NCI-H1694 treated with DMSO at 0.1 percent for 48 hours (cell line): Measurements from ENCODE around the gene C19orf85.

Experiments
- DNase-seq: peaks from one replicate; lab custom pipeline; 2025; lab: John Stamatoyannopoulos, UW

The C19orf85 gene

DNA sequence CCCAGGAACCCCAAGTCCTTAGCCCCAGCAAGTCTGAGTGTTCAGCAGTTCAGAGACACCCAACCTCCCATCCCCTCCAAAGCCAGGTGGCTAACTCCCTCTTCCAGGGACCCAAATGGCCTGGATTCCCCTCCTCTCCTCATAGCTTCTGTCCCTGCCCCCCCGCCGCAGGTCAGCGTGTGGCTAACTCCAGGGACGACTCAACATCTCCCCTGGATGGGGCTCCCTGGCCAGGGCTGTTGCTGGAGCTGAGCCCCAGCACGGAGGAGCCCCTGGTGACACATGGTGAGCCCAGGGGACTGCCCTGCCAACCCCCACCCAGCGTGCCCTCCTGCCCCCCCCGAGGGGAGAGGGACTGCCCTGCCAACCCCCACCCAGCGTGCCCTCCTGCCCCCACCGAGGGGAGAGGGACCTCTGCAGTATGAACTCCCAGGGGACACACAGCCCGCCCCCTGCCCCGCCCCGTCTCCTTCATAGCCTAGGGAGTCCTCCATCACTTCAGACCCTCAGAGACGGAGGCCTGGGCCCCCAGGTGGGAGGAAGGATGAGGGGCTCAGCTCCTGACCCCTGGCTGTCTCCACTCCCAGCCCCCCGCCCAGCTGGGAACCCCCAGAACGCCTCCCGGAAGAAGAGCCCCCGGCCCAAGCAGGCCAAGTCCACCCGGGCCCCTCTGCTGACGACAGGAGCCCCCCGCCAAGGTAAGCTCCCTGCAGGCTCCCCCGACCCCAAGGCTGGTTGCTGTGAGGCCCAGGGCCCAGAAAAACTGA is 25.3 kb upstream of the C19orf85 start:
- DNase-seq, result no peak

DNA sequence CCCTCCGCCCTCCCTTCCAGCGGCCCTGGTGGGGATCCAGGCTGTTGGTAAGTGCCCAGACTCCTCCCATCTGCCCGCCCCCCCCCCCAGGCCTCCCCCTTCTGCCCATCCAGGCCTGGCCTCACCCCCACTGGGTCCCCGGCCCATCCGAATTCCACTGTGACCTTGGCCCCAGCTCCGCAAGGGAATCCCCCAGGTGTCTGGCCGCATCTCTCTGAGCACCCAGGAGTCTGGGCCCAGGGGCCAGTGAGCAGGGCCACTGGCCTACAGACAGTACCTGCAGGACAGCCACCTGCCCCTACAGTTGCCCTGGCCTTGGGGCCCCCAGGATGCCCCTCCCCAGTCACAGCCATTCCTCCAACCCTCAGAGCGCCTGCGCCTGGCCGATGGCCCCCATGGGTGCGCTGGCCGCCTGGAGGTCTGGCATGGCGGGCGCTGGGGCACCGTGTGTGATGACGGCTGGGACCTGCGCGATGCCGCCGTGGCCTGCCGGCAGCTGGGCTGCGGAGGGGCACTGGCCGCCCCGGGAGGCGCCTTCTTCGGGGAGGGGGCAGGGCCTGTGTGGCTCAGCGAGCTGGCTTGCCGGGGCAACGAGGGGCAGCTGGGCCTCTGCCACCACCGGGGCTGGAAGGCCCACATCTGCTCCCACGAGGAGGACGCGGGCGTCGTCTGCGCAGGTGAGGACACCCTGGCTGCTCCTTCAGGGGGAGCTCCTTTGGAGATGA is 24.6 kb upstream of the C19orf85 start:
- DNase-seq, result no peak

DNA sequence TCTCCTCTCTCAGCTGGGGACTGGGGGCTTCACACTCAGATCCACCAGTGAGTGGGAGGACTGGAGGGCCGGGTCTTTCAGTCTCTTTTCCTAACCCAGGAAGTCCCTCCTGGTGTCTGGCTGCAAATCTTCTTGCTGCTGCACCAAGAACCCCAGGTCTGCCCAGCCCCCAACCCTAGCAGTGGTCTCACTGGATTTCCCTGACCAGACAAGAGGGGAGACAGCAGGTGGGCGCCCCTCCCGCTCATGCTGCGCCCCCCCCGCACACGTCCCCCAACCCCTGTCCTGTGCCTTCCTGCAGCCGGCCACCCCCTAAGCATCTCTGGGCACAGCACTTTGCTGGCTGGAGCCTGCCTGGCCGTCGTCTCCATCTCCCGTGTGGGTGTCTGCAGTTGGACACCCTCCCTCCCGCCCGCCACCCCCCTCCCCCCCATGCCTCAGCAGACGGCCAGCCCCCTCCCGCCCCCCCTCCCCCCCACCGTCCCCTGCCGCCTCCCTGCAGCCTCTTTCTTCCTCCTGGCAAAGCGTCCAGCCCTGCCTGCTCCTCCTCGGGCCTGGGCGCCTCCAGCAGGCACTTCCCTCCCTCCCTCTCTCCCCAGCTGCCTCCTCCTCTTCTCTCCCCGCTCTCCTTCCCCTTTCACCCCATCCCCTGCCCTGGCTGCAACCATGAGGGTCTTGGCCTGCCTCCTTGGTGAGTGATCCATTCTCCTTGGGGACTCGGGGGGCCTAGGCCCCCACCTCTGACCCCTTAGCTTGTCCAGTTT is 23.6 kb upstream of the C19orf85 start, which contains the start of gene SSC5D:
TSS of gene SSC5D (plus strand) at position 513 of the 764 bp plus-strand sequence. CDS start at position 667, 154 bp downstream.
- no peak for DNase-seq

DNA sequence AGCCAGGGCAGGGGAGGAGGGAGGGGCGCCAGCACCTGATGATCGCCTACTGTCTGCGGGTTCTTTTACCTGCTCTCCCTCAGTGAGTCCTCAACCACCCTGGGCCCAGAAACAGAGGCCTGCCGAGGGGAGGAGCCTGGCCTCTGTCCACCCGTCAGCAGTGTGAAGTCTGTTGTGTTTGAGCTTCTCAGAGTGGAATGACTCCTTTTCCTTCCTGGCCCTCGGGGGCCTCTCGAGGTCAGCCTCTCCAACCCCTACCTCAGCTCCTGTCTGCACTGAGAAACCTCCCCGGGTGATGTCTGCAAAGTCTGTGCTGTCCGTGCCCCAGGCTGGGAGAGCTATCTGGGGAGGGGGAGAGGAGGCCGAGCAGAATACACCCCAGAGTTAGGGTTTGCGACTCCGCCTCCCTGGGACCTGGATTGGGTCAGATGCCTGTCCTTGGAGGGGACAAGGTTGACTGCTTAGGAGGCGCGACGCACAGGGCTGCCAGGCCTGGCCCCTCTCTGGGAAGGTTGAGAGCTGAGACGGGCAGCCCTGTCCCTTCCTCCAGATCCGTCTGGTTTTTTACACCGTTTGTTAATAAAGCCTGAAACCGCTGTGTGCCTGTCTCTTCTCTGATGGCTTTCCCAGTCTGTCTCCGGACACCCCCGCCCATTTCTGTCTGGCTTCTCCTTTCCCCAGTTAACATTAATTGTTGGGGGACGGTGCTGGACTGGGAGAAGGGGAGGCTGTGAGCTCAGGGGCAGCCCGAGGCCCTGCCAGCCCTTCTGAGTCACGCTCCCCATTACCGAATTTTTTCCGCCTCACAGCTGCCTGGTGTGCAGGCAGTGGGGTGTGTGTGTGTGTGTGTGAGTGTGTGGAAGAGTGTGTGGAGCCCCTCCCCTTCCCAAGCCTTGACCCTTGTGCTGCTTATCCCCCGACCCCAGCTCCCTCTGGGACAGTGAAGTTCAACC is 22.7 kb upstream of the C19orf85 start:
- no peak for DNase-seq

DNA sequence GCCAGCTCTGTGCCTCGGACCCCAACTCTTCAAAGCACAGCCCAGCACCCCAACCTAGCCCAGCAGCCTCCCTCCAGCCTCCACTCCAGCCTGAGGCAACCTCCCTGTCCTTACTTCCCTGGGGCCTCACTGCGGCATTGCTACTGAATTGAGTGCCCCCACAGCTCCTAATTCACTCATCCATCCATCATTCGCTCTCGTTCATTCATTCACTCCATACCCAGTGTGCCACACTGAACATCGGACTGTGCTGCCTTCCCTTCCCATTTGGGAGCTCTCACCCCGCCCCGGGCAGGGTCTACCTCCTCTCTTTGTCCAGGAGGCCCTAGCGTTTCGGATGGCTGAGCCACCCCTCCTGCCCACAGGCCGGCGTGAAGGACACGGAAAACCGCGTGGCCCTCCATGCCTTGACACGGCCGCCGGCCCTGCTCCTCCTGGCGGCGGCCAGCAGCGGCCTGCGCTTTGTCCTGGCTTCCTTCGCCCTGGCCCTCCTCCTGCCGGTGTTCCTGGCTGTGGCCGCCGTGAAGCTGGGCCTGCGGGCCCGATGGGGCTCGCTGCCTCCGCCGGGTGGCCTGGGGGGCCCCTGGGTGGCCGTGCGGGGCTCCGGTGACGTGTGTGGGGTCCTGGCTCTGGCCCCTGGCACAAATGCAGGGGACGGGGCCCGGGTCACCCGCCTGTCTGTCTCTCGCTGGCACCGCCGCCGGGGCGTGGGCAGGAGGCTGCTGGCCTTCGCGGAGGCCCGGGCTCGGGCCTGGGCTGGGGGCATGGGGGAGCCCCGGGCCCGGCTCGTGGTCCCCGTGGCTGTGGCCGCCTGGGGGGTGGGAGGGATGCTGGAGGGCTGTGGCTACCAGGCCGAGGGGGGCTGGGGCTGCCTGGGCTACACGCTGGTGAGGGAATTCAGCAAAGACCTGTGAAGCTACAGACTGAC is 21.8 kb upstream of the C19orf85 start:
- no peak for DNase-seq

DNA sequence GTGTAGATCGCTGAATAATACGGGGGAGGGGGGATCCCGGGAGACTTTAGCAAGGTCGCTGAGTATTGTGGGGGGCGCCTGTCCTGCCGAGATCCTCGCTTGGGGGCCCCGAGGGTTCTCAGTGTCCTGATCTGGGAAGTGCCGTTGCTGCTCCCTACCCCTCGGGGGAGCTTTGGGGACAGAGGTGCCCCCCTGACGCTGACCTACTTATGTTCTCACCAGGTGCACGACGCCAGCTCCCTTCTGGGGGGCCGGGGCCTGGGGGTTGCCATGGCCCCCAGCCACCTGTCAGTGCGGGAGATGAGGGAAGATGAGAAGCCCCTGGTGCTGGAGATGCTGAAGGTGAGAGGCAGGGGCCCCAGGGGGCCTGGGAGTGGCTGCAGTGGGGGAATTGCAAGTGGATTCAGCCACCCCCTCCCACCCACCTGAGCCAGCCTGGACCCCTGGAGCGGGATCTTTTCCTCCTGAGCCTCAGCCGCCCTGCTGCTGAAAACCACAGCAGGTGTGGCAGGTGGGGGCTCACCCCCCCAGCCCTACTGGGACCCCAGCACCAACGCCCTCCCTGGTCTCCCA is 21.0 kb upstream of the C19orf85 start:
- no peak for DNase-seq

DNA sequence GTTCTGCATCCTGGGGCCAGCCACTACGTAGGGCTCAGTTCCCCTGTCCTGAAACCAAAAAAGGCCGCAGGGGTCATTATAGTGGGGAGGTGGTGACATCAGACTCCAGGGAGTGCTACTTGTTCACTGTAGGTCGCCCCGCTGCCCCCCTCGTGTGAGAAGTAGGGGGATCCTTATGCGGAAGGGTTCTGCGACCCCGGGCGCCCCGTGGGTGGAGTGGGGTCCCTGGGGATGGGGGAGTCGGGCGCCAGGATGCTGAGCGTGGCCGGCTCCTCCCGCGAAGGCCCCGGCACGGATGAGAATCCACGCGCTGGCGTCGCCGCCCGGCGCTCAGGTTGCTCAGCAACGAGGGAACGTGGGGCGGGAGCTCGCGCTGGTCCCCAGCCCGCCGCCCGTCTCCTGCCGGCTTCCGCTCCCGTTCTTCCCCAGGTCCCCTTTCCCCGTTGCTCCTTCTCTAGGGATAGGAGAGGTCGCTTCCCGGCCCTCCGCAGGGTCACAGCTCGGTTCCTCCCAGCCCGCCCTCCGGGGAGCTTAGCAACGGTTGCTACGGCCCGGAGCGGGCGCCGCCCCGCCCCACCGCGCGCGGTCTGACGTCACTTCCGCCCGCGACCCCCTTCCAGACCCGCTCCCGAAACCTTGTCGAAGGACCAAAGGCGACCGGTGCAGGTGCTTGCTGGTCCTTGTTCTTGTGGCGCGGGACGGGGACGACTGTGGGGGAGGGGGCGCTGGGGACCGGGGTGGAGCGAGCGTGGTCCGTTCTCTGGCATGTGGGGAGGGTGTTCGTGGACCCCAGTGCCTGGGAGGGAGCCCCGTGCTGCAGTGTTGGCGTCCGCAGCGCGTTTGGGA is 20.3 kb upstream of the C19orf85 start, which contains the start of gene NAT14:
TSS of gene NAT14 (plus strand) at position 596 of the 846 bp plus-strand sequence. CDS start 521 bp downstream, outside the sequence.
- peak; percentile 43 for DNase-seq

DNA sequence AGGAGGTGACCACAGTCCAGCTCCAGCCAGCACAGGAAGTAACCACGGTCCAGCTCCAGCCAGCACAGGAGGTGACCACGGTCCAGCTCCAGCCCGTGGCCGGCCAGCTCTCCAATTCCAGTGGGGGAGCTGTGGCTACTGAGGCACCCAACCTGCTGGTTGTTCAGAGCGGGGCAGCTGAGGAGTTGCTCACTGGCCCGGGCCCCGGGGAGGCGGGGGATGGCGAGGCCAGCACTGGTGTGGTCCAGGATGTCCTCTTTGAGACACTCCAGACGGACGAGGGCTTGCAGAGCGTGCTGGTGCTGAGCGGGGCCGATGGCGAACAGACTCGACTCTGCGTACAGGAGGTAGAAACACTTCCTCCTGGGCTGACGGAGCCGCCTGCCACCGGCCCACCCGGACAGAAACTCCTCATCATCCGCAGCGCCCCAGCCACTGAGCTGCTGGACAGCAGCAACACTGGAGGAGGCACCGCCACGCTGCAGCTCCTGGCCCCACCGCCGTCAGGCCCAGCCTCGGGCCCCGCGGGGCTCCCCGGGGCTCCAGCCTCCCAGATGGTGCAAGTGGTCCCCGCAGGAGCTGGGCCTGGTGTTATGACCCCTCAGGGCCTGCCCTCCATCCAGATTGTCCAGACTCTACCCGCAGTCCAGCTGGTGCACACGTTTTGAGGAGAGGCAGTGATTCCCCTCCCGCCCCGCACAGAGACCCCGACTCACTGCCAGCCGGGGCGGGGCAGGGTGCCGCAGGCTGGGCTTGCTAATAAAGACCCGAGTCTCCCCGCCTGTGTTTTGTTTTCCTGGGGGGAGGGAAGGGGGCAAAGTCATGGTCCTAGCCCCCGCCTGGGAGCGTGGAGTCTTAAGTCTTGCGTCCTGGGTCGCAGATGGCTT is 19.4 kb upstream of the C19orf85 start:
- DNase-seq, result no peak

DNA sequence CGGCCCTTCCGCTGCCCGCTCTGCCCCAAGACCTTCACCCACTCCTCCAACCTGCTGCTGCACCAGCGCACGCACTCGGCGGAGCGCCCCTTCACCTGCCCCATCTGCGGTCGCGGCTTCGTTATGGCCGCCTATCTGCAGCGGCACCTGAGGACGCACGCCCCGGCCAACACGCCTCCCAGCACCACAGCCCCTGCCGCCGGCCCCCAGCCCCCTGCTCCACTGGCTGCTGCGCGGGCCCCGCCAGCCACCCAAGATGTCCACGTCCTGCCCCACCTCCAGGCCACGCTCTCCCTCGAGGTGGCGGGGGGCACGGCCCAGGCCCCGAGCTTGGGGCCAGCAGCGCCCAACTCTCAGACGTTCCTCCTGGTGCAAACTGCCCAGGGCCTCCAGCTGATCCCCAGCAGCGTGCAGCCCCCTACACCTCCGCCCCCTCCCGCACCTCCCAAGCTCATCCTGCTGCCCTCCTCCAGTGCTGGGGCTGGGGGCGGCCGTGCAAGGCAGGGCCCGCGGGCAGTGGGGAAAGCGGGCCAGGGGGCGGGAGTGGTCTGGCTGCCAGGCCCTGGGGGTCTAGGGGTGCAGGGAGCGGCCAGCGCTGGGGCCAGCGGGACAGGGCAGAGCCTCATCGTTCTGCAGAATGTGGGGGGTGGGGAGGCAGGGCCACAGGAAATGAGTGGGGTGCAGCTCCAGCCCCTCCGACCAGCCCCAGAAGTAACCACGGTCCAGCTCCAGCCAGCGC is 18.6 kb upstream of the C19orf85 start:
- DNase-seq, result no peak

DNA sequence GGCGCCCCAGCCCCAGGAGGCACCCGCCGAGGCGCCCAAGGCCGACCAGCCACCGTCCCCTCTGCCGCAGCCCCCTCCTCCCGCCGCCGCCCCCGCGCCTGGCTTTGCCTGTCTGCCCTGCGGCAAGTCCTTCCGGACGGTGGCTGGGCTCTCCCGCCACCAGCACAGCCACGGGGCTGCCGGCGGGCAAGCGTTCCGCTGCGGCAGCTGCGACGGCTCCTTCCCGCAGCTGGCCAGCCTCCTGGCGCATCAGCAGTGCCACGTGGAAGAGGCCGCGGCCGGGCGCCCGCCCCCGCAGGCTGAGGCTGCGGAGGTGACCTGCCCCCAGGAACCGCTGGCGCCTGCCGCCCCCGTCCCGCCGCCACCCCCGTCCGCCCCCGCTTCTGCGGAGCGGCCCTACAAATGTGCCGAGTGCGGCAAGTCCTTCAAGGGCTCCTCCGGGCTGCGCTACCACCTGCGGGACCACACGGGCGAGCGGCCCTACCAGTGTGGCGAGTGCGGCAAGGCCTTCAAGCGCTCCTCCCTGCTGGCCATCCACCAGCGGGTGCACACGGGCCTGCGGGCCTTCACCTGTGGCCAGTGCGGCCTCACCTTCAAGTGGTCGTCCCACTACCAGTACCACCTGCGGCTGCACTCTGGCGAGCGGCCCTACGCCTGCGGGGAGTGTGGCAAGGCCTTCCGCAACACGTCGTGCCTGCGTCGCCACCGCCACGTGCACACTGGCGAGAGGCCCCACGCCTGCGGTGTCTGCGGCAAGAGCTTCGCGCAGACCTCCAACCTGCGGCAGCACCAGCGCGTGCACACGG is 17.8 kb upstream of the C19orf85 start:
- no peak for DNase-seq

DNA sequence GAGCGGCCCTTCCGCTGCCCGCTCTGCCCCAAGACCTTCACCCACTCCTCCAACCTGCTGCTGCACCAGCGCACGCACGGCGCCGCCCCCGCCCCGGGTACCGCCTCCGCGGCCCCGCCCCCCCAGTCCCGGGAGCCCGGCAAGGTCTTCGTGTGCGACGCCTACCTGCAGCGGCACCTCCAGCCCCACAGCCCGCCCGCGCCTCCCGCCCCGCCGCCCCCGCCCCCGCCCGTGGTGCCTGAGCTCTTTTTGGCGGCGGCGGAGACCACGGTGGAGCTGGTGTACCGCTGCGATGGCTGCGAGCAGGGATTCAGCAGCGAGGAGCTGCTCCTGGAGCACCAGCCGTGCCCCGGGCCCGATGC is 17.2 kb upstream of the C19orf85 start:
- DNase-seq, result no peak

DNA sequence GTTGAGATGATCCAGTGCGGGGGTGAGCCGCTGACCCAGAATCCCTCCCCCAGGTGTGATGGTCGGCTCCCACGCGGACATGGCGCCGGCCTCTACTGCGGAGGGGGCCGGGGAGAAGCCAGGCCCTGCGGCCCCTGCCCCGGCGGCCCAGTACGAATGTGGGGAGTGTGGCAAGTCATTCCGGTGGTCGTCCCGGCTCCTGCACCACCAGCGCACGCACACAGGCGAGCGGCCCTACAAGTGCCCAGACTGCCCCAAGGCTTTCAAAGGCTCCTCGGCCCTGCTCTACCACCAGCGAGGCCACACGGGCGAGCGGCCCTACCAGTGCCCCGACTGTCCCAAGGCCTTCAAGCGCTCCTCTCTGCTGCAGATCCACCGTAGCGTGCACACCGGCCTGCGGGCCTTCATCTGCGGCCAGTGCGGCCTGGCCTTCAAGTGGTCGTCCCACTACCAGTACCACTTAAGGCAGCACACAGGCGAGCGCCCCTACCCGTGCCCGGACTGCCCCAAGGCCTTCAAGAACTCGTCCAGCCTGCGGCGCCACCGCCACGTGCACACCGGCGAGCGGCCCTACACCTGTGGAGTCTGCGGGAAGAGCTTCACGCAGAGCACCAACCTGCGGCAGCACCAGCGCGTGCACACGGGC is 16.7 kb upstream of the C19orf85 start:
- DNase-seq, result no peak

DNA sequence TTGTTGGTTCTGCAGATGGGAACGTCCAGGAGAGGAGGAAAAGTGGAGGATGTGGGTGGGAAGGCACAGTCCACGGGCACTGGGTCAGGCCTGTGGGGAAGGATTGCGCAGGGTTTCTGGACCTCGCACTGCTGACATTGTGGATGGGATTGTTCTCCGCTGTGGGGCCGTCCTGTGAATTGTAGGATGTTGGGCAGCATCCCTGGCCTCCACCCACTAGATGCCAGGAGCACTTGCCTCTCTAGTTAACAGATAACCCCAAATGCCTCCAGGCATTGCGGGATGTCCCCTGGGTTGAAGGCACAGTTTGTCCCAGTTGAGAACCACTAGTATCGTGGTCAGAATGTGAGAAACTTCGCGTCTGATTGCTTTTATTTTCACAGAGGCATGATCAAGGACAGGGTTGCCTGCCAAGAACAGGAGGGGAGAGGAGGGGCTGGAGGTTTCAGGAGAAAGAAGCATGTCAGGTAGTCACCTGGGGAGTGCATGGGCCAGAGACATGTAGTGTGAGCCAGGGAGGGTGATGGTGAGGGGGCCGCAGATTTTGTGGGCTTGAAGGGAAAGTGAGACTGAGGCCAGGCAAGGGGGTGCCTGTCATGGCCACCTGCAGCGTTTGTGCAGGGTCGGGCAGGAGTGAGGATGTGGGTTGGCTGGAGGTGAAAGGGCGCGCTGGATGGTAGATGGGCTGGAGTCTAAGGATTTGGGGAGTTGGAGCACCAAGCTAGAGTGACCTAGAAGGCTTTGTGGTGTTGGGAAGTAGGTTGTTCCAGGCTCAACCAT is 15.1 kb upstream of the C19orf85 start:
- no peak for DNase-seq

DNA sequence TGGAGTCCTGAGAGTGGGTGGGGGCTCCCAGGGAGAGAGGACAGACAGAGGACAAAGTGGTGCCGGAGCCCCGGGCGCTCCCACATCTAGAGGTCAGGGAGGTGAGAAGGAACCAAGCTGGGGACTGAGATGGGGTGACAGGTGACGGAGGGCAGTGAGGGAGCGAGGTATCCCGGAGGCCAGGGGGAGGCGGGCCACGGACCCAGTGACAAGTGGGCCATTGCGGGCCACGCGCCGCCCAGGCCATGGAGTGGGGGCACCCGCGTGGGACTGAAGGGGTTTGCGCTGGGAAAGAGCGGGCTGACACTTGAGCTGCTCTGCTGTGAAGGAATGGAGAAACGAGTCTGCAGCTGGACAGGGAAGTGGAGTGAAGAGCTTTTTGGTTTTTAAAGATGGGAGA is 14.5 kb upstream of the C19orf85 start:
- no peak for DNase-seq

DNA sequence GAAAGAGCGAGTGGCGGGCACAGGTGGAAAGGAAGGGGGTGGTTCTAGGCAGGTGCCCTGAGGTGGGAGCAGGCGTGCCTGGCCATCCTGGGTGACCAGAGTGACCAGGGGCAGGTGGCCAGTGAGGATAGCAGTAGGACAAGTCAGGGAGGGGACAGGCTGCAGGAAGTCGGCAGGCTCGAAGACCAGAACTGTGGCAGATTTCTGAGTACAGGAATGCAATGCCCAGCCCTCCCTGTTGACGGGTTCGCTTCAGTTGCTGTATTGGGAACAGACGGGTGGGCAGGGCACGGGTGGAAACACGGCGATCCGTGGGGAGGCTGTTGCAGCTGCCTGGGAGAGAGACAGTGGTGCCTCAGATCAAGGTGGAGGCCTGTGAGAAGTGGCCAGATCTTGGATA is 13.8 kb upstream of the C19orf85 start:
- DNase-seq, result no peak
